ENCODE results near the gene UBE2E2. TPM values are rescaled to one million over a fixed set of nuclear protein-coding genes. Genes with fewer than 3 reads are reported as not detected.

Gene UBE2E2
- total RNA-seq, 2 experiments from 2014 or later = 5.7 to 7.2 TPM

- no peak for ATAC-seq (ENCODE audit: low read depth)
- Mint-ChIP-seq H3K9me3 (no peaks in the 10 kb centered on the region), H3K4me1 (peaks cover 4% of the 10 kb centered on the region), H3K36me3 (peaks cover 2% of the 10 kb centered on the region), H3K27ac (no peak overlapping the region), H3K4me3 (no peak overlapping the region), H3K27me3 (no peaks in the 10 kb centered on the region)
- DNase-seq = no peak
- POLR2A ChIA-PET = no interaction called here
Measured at GRCh38 chr3:23256741-23257435, 53.8 kb downstream of the UBE2E2 start.

GRCh38 chr3:23258110-23258509 is 55.0 kb downstream of the UBE2E2 start:
- no peaks in the 10 kb centered on the region for H3K27me3 Mint-ChIP-seq
- ATAC-seq (ENCODE audit: low read depth) (no peak), DNase-seq (no peak)
- H3K4me1 Mint-ChIP-seq = peaks cover 3% of the 10 kb centered on the region
- no peaks in the 10 kb centered on the region for H3K9me3 Mint-ChIP-seq
- no peak overlapping the region for H3K4me3 Mint-ChIP-seq
- POLR2A ChIA-PET = no interaction called here
- H3K36me3 Mint-ChIP-seq = peaks cover 2% of the 10 kb centered on the region
- no peak overlapping the region for H3K27ac Mint-ChIP-seq

GRCh38 chr3:23259515-23259914 is 56.4 kb downstream of the UBE2E2 start:
- H3K36me3 Mint-ChIP-seq = peaks cover 2% of the 10 kb centered on the region
- no peaks in the 10 kb centered on the region for H3K9me3 Mint-ChIP-seq
- no peak overlapping the region for H3K4me3 Mint-ChIP-seq
- no peak overlapping the region for H3K27ac Mint-ChIP-seq
- ATAC-seq (ENCODE audit: low read depth) (no peak), DNase-seq (no peak)
- POLR2A ChIA-PET = no interaction called here
- peaks cover under 1% of the 10 kb centered on the region for H3K4me1 Mint-ChIP-seq
- H3K27me3 Mint-ChIP-seq = no peaks in the 10 kb centered on the region

- POLR2A ChIA-PET = no interaction called here
- Mint-ChIP-seq H3K4me1 (no peaks in the 10 kb centered on the region), H3K27ac (no peak overlapping the region), H3K36me3 (peaks cover 8% of the 10 kb centered on the region), H3K9me3 (peaks cover 4% of the 10 kb centered on the region), H3K27me3 (no peaks in the 10 kb centered on the region), H3K4me3 (no peak overlapping the region)
- DNase-seq = no peak
- ATAC-seq (ENCODE audit: low read depth) = no peak
Measured at GRCh38 chr3:23262766-23263165, 59.6 kb downstream of the UBE2E2 start.

- Mint-ChIP-seq H3K27ac (no peak overlapping the region), H3K36me3 (peaks cover 6% of the 10 kb centered on the region), H3K9me3 (peaks cover 4% of the 10 kb centered on the region), H3K27me3 (no peaks in the 10 kb centered on the region), H3K4me1 (no peaks in the 10 kb centered on the region), H3K4me3 (no peak overlapping the region)
- ATAC-seq (ENCODE audit: low read depth) (no peak), DNase-seq (no peak)
- POLR2A ChIA-PET = no interaction called here
Measured at GRCh38 chr3:23263796-23264195, 60.7 kb downstream of the UBE2E2 start.

- DNase-seq (no peak), ATAC-seq (ENCODE audit: low read depth) (no peak)
- Mint-ChIP-seq H3K27ac (no peak overlapping the region), H3K27me3 (no peaks in the 10 kb centered on the region), H3K36me3 (peaks cover 6% of the 10 kb centered on the region), H3K4me3 (no peak overlapping the region), H3K4me1 (no peaks in the 10 kb centered on the region), H3K9me3 (peaks cover 4% of the 10 kb centered on the region)
- POLR2A ChIA-PET = no interaction called here
Measured at GRCh38 chr3:23264413-23264812, 61.3 kb downstream of the UBE2E2 start.

GRCh38 chr3:23270423-23270822 is 67.3 kb downstream of the UBE2E2 start:
- Mint-ChIP-seq H3K27ac (no peak overlapping the region), H3K4me3 (no peak overlapping the region)

GRCh38 chr3:23271876-23272741 is 69.0 kb downstream of the UBE2E2 start:
- ATAC-seq (ENCODE audit: low read depth) (no peak), DNase-seq (no peak)
- POLR2A ChIA-PET = no interaction called here
- peaks cover 3% of the 10 kb centered on the region for H3K36me3 Mint-ChIP-seq
- no peaks in the 10 kb centered on the region for H3K9me3 Mint-ChIP-seq
- no peak overlapping the region for H3K4me3 Mint-ChIP-seq
- H3K27me3 Mint-ChIP-seq = no peaks in the 10 kb centered on the region
- H3K27ac Mint-ChIP-seq = no peak overlapping the region
- H3K4me1 Mint-ChIP-seq = peaks cover 9% of the 10 kb centered on the region

More at GRCh38 chr3:23270423-23270822, 67.3 kb downstream of the UBE2E2 start:
- peaks cover 6% of the 10 kb centered on the region for H3K36me3 Mint-ChIP-seq
- ATAC-seq (ENCODE audit: low read depth) = no peak
- DNase-seq = no peak
- H3K9me3 Mint-ChIP-seq = no peaks in the 10 kb centered on the region
- no peaks in the 10 kb centered on the region for H3K27me3 Mint-ChIP-seq
- POLR2A ChIA-PET = no interaction called here
- H3K4me1 Mint-ChIP-seq = peaks cover 9% of the 10 kb centered on the region

GRCh38 chr3:23272820-23273219 is 69.7 kb downstream of the UBE2E2 start:
- ATAC-seq (ENCODE audit: low read depth) = no peak
- no peak overlapping the region for H3K27ac Mint-ChIP-seq
- peaks cover 9% of the 10 kb centered on the region for H3K4me1 Mint-ChIP-seq
- H3K9me3 Mint-ChIP-seq = no peaks in the 10 kb centered on the region
- H3K27me3 Mint-ChIP-seq = no peaks in the 10 kb centered on the region
- H3K4me3 Mint-ChIP-seq = no peak overlapping the region
- DNase-seq = no peak
- POLR2A ChIA-PET = no interaction called here
- peaks cover 3% of the 10 kb centered on the region for H3K36me3 Mint-ChIP-seq

GRCh38 chr3:23275061-23275460 is 71.9 kb downstream of the UBE2E2 start:
- Mint-ChIP-seq H3K4me3 (no peak overlapping the region), H3K4me1 (peaks cover 9% of the 10 kb centered on the region), H3K27ac (no peak overlapping the region), H3K36me3 (peaks cover 3% of the 10 kb centered on the region), H3K27me3 (no peaks in the 10 kb centered on the region), H3K9me3 (no peaks in the 10 kb centered on the region)
- no peak for DNase-seq
- POLR2A ChIA-PET = no interaction called here
- ATAC-seq (ENCODE audit: low read depth) = no peak

- ATAC-seq (ENCODE audit: low read depth) (no peak), DNase-seq (no peak)
- H3K4me3 Mint-ChIP-seq = no peak overlapping the region
- no peaks in the 10 kb centered on the region for H3K27me3 Mint-ChIP-seq
- POLR2A ChIA-PET = no interaction called here
- H3K4me1 Mint-ChIP-seq = peaks cover 2% of the 10 kb centered on the region
- H3K36me3 Mint-ChIP-seq = peaks cover 3% of the 10 kb centered on the region
- H3K27ac Mint-ChIP-seq = no peak overlapping the region
- H3K9me3 Mint-ChIP-seq = no peaks in the 10 kb centered on the region
Measured at GRCh38 chr3:23275814-23276213, 72.7 kb downstream of the UBE2E2 start.

GRCh38 chr3:23276913-23277658 is 74.0 kb downstream of the UBE2E2 start:
- peaks cover 3% of the 10 kb centered on the region for H3K36me3 Mint-ChIP-seq
- H3K9me3 Mint-ChIP-seq = no peaks in the 10 kb centered on the region
- ATAC-seq (ENCODE audit: low read depth) (no peak), DNase-seq (no peak)
- H3K4me1 Mint-ChIP-seq = no peaks in the 10 kb centered on the region
- POLR2A ChIA-PET = no interaction called here
- H3K27ac Mint-ChIP-seq = no peak overlapping the region
- H3K4me3 Mint-ChIP-seq = no peak overlapping the region
- H3K27me3 Mint-ChIP-seq = no peaks in the 10 kb centered on the region

- no peaks in the 10 kb centered on the region for H3K9me3 Mint-ChIP-seq
- H3K4me3 Mint-ChIP-seq = no peak overlapping the region
Measured at GRCh38 chr3:23277688-23278087, 74.6 kb downstream of the UBE2E2 start.

More at GRCh38 chr3:23277688-23278087, 74.6 kb downstream of the UBE2E2 start:
- POLR2A ChIA-PET = no interaction called here
- Mint-ChIP-seq H3K27ac (no peak overlapping the region), H3K27me3 (no peaks in the 10 kb centered on the region), H3K4me1 (no peaks in the 10 kb centered on the region), H3K36me3 (no peaks in the 10 kb centered on the region)
- ATAC-seq (ENCODE audit: low read depth) (no peak), DNase-seq (no peak)

All from activated naive CD8-positive, alpha-beta T cell treated with anti-CD3 and anti-CD28 coated beads, Interleukin-2, amount 10 ng/mL, durations not matched to agents 7 days and 5 days (primary cell).